Measurements from ENCODE around the gene PTH2.

Gene PTH2

DNA sequence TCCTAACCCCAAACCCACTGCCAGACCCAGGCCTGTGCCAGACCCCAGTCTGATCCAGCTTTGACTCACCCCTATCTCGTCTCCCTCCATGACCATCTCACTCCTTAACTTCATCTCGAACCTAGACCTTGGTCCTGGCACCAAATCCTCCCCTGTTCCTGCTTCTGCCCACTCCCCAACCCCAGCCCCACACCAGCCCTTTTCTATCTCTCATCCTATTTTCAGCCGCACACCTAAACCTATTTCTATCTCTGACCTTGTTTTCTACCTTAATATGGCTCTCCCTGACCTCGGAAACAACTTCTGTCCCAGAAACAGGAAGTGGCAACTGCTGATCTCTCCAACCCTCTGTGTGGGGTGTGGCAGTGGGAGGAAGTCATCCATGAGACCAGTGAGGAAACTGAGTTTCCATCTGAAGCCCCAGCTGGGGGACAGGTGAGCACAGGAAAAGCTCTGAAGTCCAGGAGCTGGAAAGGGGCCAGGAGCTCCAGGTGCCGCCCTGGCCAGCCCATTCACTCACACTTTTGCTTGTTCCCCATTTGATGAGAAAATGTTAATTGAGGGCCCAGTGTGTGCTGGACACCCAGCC, 13.7 kb downstream of the PTH2 start:
- DNase-seq, result no peak

DNA sequence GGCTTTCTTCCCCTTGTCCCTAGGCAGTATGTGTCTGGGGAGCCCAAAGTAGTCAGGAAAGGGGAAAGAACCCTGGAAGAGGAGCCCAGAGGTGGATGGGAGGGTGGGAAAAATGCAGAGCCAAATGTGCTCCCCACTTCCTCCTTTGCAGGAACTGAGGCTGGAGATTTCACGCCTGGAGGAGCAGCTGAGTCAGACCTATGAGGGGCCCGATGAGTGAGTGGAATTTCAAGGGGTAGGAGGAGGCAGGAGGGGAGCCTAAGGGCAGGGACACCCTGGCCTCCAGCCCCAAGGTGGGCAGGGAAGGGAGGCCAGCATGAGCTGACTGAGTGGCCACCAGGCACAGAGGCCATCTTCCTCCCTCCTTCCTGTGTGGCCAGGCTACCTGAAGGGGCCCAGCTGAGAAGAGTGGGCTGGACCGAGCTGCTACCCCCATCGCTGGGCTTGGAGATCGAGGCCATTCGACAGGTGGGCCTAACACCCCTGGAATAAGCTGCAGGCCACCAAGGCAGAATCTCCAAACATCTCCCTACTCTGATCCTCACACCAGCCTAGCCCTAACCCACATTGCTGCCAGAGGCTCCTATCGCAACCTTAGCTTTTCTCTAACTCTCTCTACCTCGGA, 14.3 kb downstream of the PTH2 start:
- DNase-seq, result no peak

- DNase-seq, result no peak
These were observed 15.7 kb downstream of the PTH2 start for GRCh38 chr19:49407482-49408015.

GRCh38 chr19:49407079-49407478, 16.2 kb downstream of the PTH2 start:
- DNase-seq, result no peak

GRCh38 chr19:49403404-49404187, 19.6 kb downstream of the PTH2 start:
- DNase-seq, result no peak

GRCh38 chr19:49400029-49400428, 23.2 kb downstream of the PTH2 start:
- DNase-seq, result no peak

DNA sequence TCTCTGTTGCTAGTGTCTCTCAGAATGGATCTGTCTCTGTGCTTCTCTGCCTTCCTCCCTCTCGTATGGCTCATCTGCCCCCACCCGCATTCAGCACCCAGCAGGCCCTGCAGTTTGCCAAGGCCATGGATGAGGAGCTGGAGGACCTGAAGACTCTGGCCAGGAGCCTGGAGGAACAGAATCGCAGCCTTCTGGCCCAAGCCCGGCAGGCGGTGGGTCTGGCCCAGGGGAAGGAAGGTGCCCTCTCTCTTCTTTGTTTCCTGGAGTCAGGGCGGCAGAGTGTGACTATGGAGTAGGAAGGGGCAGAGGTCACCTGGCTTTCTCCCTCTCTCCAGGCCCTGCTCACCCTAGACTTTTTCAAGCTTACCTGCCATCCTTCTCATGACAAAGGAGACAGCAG, 24.3 kb downstream of the PTH2 start:
- DNase-seq, result no peak

DNA sequence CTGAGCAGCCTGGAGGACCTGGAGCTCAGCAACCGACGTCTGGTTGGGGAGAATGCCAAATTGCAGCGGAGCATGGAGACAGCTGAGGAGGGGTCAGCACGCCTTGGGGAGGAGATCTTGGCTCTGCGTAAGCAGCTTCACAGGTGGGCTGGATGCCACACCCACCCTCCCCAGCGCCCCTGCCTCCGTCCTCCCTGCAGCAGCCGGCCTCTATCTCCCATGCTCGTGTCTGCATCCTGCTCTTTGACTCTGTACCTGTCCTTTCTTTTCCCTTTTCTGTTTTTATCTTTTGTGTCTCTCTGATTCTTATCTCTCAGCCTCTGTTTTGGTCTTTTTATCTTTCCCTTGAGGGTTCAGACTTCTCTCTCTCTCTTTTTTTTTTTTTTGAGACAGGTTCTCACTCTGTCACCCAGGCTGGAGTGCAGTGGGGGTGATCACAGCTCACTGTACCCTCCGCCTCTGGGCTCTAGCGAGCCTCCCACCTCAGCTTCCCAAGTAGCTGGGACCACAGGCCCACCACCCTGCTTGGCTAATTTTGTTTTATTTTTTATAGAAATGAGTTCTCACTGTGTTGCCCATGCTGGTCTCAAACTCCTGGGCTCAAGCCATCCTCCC, 25.1 kb downstream of the PTH2 start:
- no peak for DNase-seq

DNA sequence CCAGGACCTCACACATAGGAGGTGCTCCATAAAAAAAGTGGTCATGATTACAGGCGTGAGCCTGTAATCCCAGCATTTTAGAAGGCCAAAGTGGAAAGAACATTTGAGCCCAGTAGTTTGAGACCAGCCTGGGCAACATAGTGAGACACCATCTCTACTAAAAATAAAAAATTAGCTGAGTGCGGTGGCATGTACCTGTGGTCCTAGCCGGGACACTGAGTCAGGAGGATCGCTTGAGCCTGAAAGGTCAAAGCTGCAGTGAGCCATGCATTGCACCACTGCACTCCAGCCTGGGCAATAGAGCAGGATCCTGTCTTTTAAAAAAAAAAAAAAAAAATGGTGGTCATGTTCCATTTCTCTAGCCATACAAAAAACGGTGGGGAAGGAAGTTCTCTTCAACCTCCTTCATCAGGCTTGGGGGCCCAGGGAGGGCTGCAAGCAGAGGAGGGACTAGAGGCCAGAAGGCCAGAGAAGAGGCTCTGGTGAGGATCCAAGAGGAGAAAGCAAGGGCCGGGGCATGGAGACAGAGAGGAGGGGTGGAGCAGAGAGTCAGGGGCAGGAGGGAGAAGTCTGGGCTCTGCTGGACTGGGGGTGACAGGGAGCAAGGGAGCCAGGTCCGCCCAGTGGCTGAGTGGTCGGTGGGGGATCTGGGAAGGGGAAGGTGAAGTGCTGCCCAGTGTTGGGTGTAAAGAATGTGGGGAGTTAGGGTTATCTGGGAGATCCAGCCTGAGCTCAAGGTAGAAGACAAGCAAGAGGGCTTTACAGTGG, 26.3 kb downstream of the PTH2 start:
- no peak for DNase-seq

DNA sequence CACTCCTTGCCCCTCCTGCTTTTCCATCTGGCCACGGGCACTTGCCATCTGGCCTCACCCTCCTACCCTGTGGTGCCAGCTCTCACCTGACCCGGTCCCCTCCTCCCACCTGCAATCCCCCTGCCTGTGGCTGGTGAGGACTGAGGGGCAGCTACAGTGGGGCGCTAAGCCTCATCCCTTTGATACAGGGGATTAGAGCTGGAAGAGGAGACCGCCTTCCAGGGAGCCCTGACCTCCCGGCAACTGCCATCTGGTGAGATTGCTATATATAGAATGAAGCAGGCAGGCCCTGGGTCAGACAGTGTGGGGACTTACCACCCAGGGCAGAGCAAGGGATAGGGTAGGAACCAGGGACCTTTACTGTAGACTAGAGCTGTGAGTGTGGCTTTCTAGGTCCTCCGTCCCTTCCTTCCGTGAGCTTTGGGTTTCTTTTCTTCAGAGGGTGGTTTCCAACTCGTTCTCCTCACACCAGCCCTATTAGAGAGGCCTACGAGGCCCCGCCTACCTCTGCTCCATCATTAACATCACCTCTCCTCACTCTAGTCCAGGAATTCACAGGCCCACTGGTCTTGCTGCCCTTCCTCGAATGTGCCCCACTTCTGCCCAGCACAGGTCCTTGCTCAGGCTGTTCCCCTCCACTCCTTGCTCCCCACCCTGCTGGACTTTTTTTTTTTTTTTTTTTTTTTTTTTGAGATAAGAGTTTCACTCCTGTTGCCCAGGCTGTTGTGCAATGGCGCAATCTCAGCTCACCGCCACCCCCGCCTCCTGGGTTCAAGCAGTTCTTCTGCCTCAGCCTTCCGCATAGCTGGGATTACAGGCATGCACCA, 27.4 kb downstream of the PTH2 start:
- DNase-seq, result peak in 1 of 2 experiments; percentile 45

- DNase-seq, result no peak
These were observed 29.4 kb downstream of the PTH2 start for GRCh38 chr19:49393881-49394280.

- DNase-seq, result peak; percentile 42 to 89
These were observed 31.5 kb downstream of the PTH2 start for GRCh38 chr19:49391581-49392399.

DNA sequence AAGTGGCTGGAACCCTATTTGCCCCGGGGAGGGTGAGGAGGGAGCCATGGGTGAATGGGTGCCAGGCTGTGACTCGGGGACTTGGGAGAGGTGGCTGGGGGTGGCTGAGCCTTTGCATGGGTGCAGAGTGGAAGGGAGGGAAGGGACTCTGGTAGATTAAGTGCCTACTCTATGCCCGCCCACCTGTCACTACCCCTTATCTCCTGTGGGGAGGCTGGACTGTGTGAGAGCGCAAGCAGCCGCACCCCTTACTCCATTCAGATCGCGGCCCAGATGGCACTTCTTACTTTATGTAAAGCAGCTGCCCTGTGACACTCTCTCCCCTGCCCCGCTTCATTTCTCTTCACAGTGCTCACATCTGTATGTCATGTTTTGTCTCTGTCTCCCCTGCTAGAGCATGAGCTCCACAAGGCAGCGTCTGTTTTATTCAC, 32.3 kb downstream of the PTH2 start:
- no peak for DNase-seq

DNA sequence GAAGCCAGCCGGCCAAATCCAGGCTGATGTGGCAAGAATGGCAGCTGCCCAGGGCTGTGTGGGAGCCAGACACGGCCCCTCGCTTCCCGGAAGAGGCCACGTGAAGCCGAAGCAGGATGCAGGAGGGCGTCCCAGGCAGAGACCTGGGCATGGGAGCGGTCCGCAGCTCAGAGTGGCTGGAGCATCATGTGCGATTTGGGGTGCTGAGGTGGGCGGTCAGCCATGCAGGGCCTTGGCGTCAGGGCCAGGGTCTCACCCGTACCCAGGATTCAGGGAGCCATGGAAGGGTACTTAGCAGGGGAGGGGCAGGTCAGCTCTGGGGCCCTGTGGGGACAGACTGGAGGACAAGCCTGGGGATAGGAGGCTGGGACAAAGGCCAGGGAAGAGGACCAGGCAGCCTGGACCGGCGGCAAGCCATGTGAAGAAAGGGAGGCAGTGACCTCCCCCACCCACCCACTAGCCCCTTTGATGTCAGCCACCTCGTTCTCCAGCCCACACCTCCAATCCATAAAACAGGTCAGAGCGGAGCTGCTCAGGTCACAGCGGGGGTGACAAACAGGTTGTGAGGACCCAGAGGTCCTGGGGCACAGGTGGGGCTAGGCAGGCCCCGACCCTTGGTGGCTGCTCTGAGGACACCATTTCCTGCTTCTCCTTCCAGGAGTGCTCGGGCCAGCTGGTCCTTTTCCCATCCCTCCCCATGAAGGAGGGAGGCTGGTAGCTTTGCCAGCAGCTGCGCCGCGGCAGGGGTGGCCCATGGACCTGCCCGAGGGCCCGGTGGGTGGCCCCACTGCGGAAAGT, 32.9 kb downstream of the PTH2 start:
- no peak for DNase-seq

GRCh38 chr19:49389406-49389805, 33.8 kb downstream of the PTH2 start:
- no peak for DNase-seq

DNA sequence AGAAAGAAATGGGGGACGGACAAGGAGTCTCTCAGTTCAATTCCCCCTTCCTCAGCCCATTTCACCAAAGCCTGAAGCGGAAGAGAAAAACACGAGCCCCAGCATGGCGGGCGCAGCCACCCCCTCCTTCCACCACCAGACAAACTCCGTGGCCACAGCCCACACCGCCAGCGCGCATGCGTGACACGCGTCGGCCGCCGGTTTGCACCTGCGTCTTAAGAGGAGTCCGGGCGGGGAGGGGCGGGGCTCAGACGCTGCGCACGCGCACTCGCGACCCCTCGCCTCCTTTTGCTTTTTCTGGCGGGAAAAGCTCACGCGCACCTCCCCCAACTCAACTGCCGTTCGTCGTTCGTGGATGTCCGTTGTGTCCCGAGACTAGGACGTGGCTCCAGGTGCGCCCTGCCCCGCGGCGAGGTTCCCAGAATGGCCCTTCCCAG, 35.3 kb downstream of the PTH2 start, which contains the start of gene KASH5:
KASH5 (plus strand) TSS at position 314 of the 437 bp plus-strand sequence. CDS start 2,635 bp downstream, outside the sequence.
- DNase-seq, result no peak

GRCh38 chr19:49383599-49383998, 39.6 kb downstream of the PTH2 start:
- DNase-seq, result no peak

DNA sequence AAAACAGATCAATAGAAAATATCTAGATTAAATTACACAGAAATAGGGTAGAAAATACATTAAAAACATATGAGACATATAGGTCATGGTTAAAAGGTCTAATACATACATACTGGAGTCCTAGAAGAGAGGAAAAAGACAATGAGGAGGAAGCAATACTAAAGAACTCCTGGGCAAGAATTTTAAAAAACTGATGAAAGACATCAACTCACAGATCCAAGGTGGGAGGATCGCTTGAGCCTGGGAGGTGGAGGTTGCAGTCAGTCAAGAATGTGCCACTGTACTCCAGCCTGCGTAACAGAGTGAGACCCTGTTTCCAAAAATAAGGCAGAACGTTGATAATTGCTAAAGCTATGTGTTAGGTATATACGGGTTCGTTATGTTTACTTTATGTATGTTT, 40.6 kb downstream of the PTH2 start:
- no peak for DNase-seq

GRCh38 chr19:49380391-49380790, 42.9 kb downstream of the PTH2 start:
- DNase-seq, result no peak

- DNase-seq, result no peak
These were observed 44.7 kb downstream of the PTH2 start for GRCh38 chr19:49378512-49378911.

Measured in cerebellar nuclear complex (tissue), 1 donor.